HCT116 (cell line): ENCODE measurements around the gene CRACDL.

Experiments
- CTCF ChIP-seq, 3 experiments: fragments of 200-600 bp in 1 of 3; sonication (generic) in 1 of 3; IDR thresholded peaks in 2 of 3; conservative IDR thresholded peaks in 1 of 3; 2 replicates each; pipeline ENCODE4 v1.5.1; 2012 to 2017; ENCODE audit warnings: low read depth in 2 of 3, low read length in 2 of 3, antibody characterized with exemption in 1 of 3, borderline replicate concordance in 1 of 3, control low read depth in 1 of 3, mild to moderate bottlenecking in 1 of 3, mixed read lengths in 1 of 3, mixed run types in 1 of 3, moderate library complexity in 1 of 3; ENCODE audit not compliant: insufficient read depth in 1 of 3
- EZH2 ChIP-seq: fragments of 200-600 bp; sonication (generic); IDR thresholded peaks from 2 replicates; pipeline ENCODE4 v1.6.1; 2017; ENCODE audit warnings: antibody characterized with exemption, mixed run types
- SIN3A ChIP-seq: IDR thresholded peaks from 2 replicates; pipeline ENCODE4 v1.6.1; 2012; ENCODE audit warnings: low read depth
- SP1 ChIP-seq: IDR thresholded peaks from 2 replicates; pipeline ENCODE4 v1.6.1; 2012; ENCODE audit warnings: low read depth

- TF ChIP-seq CTCF (IDR thresholded peaks at IDR 0.05 in 2 of 3, conservative IDR thresholded peaks at IDR 0.05 in 1 of 3; ENCODE audit: borderline replicate concordance in 1 of 3, insufficient read depth in 1 of 3, low read depth in 2 of 3, low read length in 2 of 3), result no peak
- TF ChIP-seq SP1, result no peak
- no peak for TF ChIP-seq SIN3A
- TF ChIP-seq EZH2, result no peak
These were observed 4.4 kb downstream of the CRACDL start for GRCh38 chr2:98931596-98931995.
